T-cell (primary cell): ENCODE results near the gene LRRC4B. TPM values are rescaled to one million over a fixed set of nuclear protein-coding genes. Genes with fewer than 3 reads are reported as not detected.

Source experiments
- ATAC-seq, 4 experiments: fragments of 200-7000 bp in 3 of 4; fragments of 150-1000 bp in 1 of 4; cut with Tn5 transposase; replicated peaks in 1 of 4; 1 replicate in 3 of 4; 2 replicates in 1 of 4; pipeline ENCODE4 v1.10.0; 2021; ENCODE audit warnings: moderate library complexity in 3 of 4, mild to moderate bottlenecking in 2 of 4, moderate number of reproducible peaks in 1 of 4
- CTCF ChIA-PET, 2 donors: fragments of 300-600 bp; sonication (Branson Sonifier 250); formaldehyde crosslinking; loops; one replicate each; lab custom pipeline; 2022; ENCODE audit warnings: antibody characterized with exemption in 2 of 2; lab: Charles Lee
- POLR2A ChIA-PET, 2 donors: fragments of 300-600 bp; sonication (Branson Sonifier 250); formaldehyde crosslinking; loops; one replicate each; lab custom pipeline; 2022; ENCODE audit warnings: antibody characterized with exemption in 2 of 2; lab: Charles Lee
- DNase-seq, 35 experiments: peaks; one replicate each; pipeline versions ENCODE4 v3.0.0 to v3.0.0-alpha.2; 2013 to 2023
- H3K27ac ChIP-seq: one replicate; pipeline ENCODE4 v1.5.1; 2013; ENCODE audit warnings: low read length
- H3K27me3 ChIP-seq, 2 experiments: replicated peaks in 1 of 2; 1 replicate in 1 of 2; 2 replicates in 1 of 2; pipeline versions ENCODE4 v1.6.1 to v1.7.0; 2013; ENCODE audit warnings: low read length in 1 of 2, mixed read lengths in 1 of 2; ENCODE audit not compliant: control insufficient read depth in 2 of 2, insufficient read depth in 2 of 2; ENCODE audit errors: extremely low read depth in 1 of 2
- H3K36me3 ChIP-seq, 2 donors: 1 replicate in 1 of 2; 2 replicates in 1 of 2; pipeline versions ENCODE4 v1.6.1 to v1.7.0; 2013; ENCODE audit warnings: low read length in 1 of 2; ENCODE audit not compliant: control insufficient read depth in 2 of 2, insufficient read depth in 1 of 2; ENCODE audit errors: extremely low read depth in 1 of 2
- H3K4me1 ChIP-seq, 2 experiments: 1 replicate in 1 of 2; 2 replicates in 1 of 2; pipeline versions ENCODE4 v1.6.1 to v1.7.0; 2013; ENCODE audit warnings: low read length in 2 of 2, mixed read lengths in 1 of 2; ENCODE audit not compliant: insufficient read depth in 2 of 2, control insufficient read depth in 1 of 2; ENCODE audit errors: extremely low read depth in 1 of 2
- H3K4me3 ChIP-seq, 2 donors: 1 replicate in 1 of 2; 2 replicates in 1 of 2; pipeline versions ENCODE4 v1.5.1 to v1.7.0; 2013; ENCODE audit warnings: mild to moderate bottlenecking in 2 of 2, low read length in 1 of 2, moderate library complexity in 1 of 2; ENCODE audit not compliant: control insufficient read depth in 1 of 2; ENCODE audit errors: extremely low read depth in 1 of 2
- H3K9me3 ChIP-seq: 2 replicates; pipeline ENCODE4 v1.7.0; 2013
- H3K27ac Mint-ChIP-seq, 2 donors: one replicate each; pipeline ENCODE4 v1.8.0; 2020 to 2021; ENCODE audit warnings: mild to moderate bottlenecking in 2 of 2, mixed read lengths in 2 of 2
- H3K27me3 Mint-ChIP-seq, 2 donors: one replicate each; pipeline ENCODE4 v1.8.0; 2021 to 2022; ENCODE audit warnings: mixed read lengths in 2 of 2
- H3K36me3 Mint-ChIP-seq: one replicate; pipeline ENCODE4 v1.8.0; 2021; ENCODE audit warnings: mixed read lengths
- H3K4me1 Mint-ChIP-seq, 3 donors: one replicate each; pipeline ENCODE4 v1.8.0; 2020 to 2022; ENCODE audit warnings: mixed read lengths in 3 of 3, mild to moderate bottlenecking in 1 of 3
- H3K4me3 Mint-ChIP-seq, 3 donors: one replicate each; pipeline ENCODE4 v1.8.0; 2020 to 2022; ENCODE audit warnings: mild to moderate bottlenecking in 3 of 3, mixed read lengths in 3 of 3, moderate library complexity in 3 of 3
- H3K9me3 Mint-ChIP-seq, 3 donors: one replicate each; pipeline ENCODE4 v1.8.0; 2020 to 2022; ENCODE audit warnings: mixed read lengths in 3 of 3
- WGBS: methylation state at CpG from one replicate; pipeline ENCODE4 v1.1.5; 2013; ENCODE audit warnings: missing lambda C conversion rate; ENCODE audit not compliant: insufficient coverage; 5-methylcytosine and 5-hydroxymethylcytosine counted together
- total RNA-seq, 35 experiments: library from RNA in 6 of 35; stranded (reverse) in 6 of 35; fragments of 120-200 nt in 1 of 35; gene quantifications; one replicate each; pipeline versions ENCODE4 v1.2.1 to v1.2.4 and lab custom pipeline; 2013 to 2026

LRRC4B gene
- total RNA-seq, 5 donors from 2014 or later (not counting 1 experiment from before 2014, with no cell fraction given) = not detected

- peaks cover 0 to 66% of the 10 kb centered on the region in 2 experiments for H3K27me3 ChIP-seq
- WGBS = 80% methylated on average over 9 of the region's 17 CpGs
- no peak overlapping the region for H3K4me3 ChIP-seq
- Mint-ChIP-seq H3K4me3 (no peak overlapping the region), H3K9me3 (no peaks in the 10 kb centered on the region), H3K27me3 (peaks cover 39 to 50% of the 10 kb centered on the region in 2 donors), H3K4me1 (peaks cover 0 to 10% (median 4%) of the 10 kb centered on the region in 3 donors), H3K36me3 (no peaks in the 10 kb centered on the region), H3K27ac (no peak overlapping the region)
- H3K9me3 ChIP-seq = no peaks in the 10 kb centered on the region
- no peaks in the 10 kb centered on the region for H3K36me3 ChIP-seq
- no peak for ATAC-seq
- H3K4me1 ChIP-seq = no peaks in the 10 kb centered on the region
- DNase-seq = no peak
- ChIA-PET POLR2A (interaction anchor here in 1 of 2 donors (0.5 kb wide), 1 partner anchor 39 kb away, joined by 4 read pairs; the partner anchor contains the start of gene JOSD2), CTCF (no interaction called here)
- no peak overlapping the region for H3K27ac ChIP-seq
Observed at GRCh38 chr19:50549927-50550593, 18.2 kb downstream of the LRRC4B start.

- no peak for ATAC-seq
- Histone ChIP-seq H3K9me3 (no peaks in the 10 kb centered on the region), H3K27ac (no peak overlapping the region), H3K4me3 (no peak overlapping the region), H3K27me3 (peaks cover 0 to 59% of the 10 kb centered on the region in 2 experiments), H3K4me1 (no peaks in the 10 kb centered on the region), H3K36me3 (no peaks in the 10 kb centered on the region)
- H3K36me3 Mint-ChIP-seq = no peaks in the 10 kb centered on the region
- H3K27me3 Mint-ChIP-seq = peaks cover 34 to 43% of the 10 kb centered on the region in 2 donors
- 74% methylated on average over 16 of the region's 22 CpGs for WGBS
- H3K9me3 Mint-ChIP-seq = no peaks in the 10 kb centered on the region
- no peak for DNase-seq
- ChIA-PET POLR2A (interaction anchor here in 1 of 2 donors (0.5 kb wide), 1 partner anchor 38 kb away, joined by 4 read pairs; the partner anchor contains the start of gene JOSD2), CTCF (interaction anchor here in 1 of 2 donors (0.6 kb wide), 1 partner anchor 234 kb away, joined by 3 read pairs; no protein-coding TSS in a partner anchor)
- H3K27ac Mint-ChIP-seq = no peak overlapping the region
- no peak overlapping the region for H3K4me3 Mint-ChIP-seq
- peaks cover 0 to 10% (median 4%) of the 10 kb centered on the region in 3 donors for H3K4me1 Mint-ChIP-seq
Observed at GRCh38 chr19:50549059-50549926, 18.9 kb downstream of the LRRC4B start.

GRCh38 chr19:50548191-50549058, 19.8 kb downstream of the LRRC4B start:
- POLR2A ChIA-PET = no interaction called here
- Histone ChIP-seq H3K27me3 (peaks cover 0 to 53% of the 10 kb centered on the region in 2 experiments), H3K9me3 (no peaks in the 10 kb centered on the region), H3K36me3 (no peaks in the 10 kb centered on the region), H3K27ac (no peak overlapping the region), H3K4me3 (no peak overlapping the region), H3K4me1 (no peaks in the 10 kb centered on the region)
- Mint-ChIP-seq H3K4me3 (no peak overlapping the region), H3K36me3 (no peaks in the 10 kb centered on the region), H3K27ac (no peak overlapping the region), H3K27me3 (peaks cover 28 to 35% of the 10 kb centered on the region in 2 donors), H3K4me1 (peaks cover 0 to 10% (median 4%) of the 10 kb centered on the region in 3 donors), H3K9me3 (no peaks in the 10 kb centered on the region)
- CTCF ChIA-PET = interaction anchor here in 1 of 2 donors (0.6 kb wide), 1 partner anchor 235 kb away, joined by 3 read pairs; no protein-coding TSS in a partner anchor
- ATAC-seq (no peak), DNase-seq (no peak)
- 89% methylated on average over 30 of the region's 45 CpGs for WGBS

- H3K27me3 Mint-ChIP-seq = peaks cover 19 to 26% of the 10 kb centered on the region in 2 donors
- H3K27me3 ChIP-seq = peaks cover 0 to 47% of the 10 kb centered on the region in 2 experiments
- H3K36me3 ChIP-seq = no peaks in the 10 kb centered on the region
- H3K9me3 ChIP-seq = no peaks in the 10 kb centered on the region
- DNase-seq (no peak), ATAC-seq (no peak)
- POLR2A ChIA-PET = no interaction called here
- H3K4me1 Mint-ChIP-seq = peaks cover 0 to 6% (median 4%) of the 10 kb centered on the region in 3 donors
- no peak overlapping the region for H3K27ac Mint-ChIP-seq
- H3K27ac ChIP-seq = no peak overlapping the region
- no peaks in the 10 kb centered on the region for H3K4me1 ChIP-seq
- H3K36me3 Mint-ChIP-seq = no peaks in the 10 kb centered on the region
- no peak overlapping the region for H3K4me3 Mint-ChIP-seq
- H3K9me3 Mint-ChIP-seq = no peaks in the 10 kb centered on the region
- CTCF ChIA-PET = no interaction called here
- H3K4me3 ChIP-seq = no peak overlapping the region
- 72% methylated on average over 13 of the region's 18 CpGs for WGBS
Observed at GRCh38 chr19:50547385-50548190, 20.6 kb downstream of the LRRC4B start.

DNA sequence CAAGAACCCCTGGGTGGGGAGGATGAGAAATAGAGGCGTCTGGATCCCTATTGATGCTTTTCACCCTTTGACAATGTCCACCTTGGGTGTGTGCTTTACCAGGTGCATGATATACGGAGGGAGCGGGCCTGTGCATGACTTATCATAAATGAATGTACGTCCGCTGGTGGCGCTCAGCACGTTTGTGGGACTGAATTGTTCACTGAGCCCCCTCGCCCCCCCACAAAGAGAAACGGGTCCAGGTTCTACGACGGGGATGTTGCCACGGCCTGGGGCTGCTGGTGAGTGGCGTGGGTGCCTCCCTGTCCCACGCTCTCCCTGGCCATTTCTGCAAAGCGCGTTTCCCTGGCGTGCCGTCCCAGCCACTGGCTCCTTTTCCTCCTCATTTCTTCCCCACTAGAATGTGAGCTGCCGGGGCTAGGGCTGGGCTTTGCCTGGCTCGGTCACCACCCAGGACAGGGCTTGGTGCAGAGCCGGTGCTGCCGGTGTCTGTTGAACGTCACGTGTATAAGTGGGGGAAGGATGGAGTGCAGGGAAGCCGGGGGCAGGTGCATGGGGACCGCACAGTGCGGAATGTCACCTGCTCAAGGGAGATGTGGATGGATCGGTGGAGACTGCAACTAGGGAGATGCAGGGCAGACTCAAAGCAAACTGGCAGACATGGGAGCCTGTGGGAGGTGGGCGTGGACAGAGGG, 21.6 kb downstream of the LRRC4B start:
- 80% methylated on average over 26 of the region's 29 CpGs for WGBS
- Mint-ChIP-seq H3K4me1 (peaks cover 0 to 2% (median 0%) of the 10 kb centered on the region in 3 donors), H3K9me3 (no peaks in the 10 kb centered on the region), H3K27ac (no peak overlapping the region), H3K36me3 (no peaks in the 10 kb centered on the region), H3K27me3 (peaks cover 12 to 21% of the 10 kb centered on the region in 2 donors), H3K4me3 (no peak overlapping the region)
- DNase-seq (no peak), ATAC-seq (no peak)
- H3K4me1 ChIP-seq = no peaks in the 10 kb centered on the region
- H3K27ac ChIP-seq = no peak overlapping the region
- no peaks in the 10 kb centered on the region for H3K36me3 ChIP-seq
- H3K9me3 ChIP-seq = no peaks in the 10 kb centered on the region
- ChIA-PET CTCF (no interaction called here), POLR2A (no interaction called here)
- H3K4me3 ChIP-seq = no peak overlapping the region
- peaks cover 0 to 37% of the 10 kb centered on the region in 2 experiments for H3K27me3 ChIP-seq
